ENCODE measurements around the gene ZNF76. TPM values are rescaled to one million over a fixed set of nuclear protein-coding genes. Genes with fewer than 3 reads are reported as not detected.

The ZNF76 gene
- total and polyA plus RNA-seq, 9 of the 15 experiments (the other 6 are each of a cell fraction or from before 2014, with no cell fraction given), result 1.2 to 17.8 (median 10.7) TPM

DNA sequence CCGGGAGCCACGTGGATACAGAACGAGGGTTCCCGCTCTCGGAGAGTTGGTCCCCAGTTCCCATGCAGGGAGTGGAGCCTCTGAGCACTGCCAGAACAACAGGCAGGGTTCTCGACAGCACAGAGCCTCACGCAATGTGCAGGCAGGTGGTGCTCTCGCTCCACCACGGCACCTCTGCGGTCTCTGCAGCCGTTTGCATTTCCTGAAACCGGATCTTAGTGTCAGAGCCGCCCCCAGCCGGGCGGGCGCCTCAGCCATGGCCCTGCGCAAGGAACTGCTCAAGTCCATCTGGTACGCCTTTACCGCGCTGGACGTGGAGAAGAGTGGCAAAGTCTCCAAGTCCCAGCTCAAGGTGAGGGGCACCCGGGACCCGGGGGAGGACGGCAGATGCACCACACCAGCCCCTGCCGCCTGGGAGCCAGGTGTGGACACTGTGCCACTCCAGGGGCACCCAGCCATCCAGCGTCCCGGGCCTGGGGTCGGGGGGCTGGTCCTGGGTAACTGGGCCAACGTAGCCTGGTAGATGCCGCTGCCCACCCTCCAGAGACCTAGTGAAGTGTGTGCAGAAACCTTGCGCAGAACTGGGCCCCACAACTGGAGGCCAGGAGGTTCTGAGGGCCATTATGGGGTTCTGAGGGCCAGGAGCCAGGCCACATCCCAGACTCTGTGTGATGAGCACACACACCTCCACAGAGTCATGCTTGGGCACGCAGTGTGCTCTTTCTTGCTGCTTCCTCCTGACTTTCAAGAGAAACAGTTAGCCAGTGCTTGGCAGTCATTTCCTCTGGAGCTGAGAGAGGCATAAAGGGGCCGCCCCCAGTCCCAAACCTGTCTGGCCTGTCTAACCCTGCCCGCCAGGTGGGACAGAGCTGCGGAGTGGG lies 38.3 kb downstream of the ZNF76 start, which contains the start of gene DEF6 (continued):
- TF ChIP-seq, protein P1, sequence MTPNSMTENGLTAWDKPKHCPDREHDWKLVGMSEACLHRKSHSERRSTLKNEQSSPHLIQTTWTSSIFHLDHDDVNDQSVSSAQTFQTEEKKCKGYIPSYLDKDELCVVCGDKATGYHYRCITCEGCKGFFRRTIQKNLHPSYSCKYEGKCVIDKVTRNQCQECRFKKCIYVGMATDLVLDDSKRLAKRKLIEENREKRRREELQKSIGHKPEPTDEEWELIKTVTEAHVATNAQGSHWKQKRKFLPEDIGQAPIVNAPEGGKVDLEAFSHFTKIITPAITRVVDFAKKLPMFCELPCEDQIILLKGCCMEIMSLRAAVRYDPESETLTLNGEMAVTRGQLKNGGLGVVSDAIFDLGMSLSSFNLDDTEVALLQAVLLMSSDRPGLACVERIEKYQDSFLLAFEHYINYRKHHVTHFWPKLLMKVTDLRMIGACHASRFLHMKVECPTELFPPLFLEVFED (CRISPR knock-in tag; conservative IDR thresholded peaks at IDR 0.05), result no peak
- TF ChIP-seq MAFF (IDR thresholded peaks at IDR 0.05; ENCODE audit: low read length) (no peak), MTA2 (IDR thresholded peaks at IDR 0.05; ENCODE audit: low read depth) (no peak), SRF (CRISPR knock-in tag; IDR thresholded peaks at IDR 0.05) (peak in 1 of 2 experiments; percentile 67; a peak in 1 of 4 replicates), ZNF347 (CRISPR knock-in tag; IDR thresholded peaks at IDR 0.05; ENCODE audit: low read depth) (no peak), ZC3H8 (IDR thresholded peaks at IDR 0.05) (no peak), ZC3H4 (CRISPR knock-in tag; IDR thresholded peaks at IDR 0.05; ENCODE audit: borderline replicate concordance) (no peak), ZNF780A (CRISPR knock-in tag; IDR thresholded peaks at IDR 0.05) (no peak)
- TF ChIP-seq, protein P2, sequence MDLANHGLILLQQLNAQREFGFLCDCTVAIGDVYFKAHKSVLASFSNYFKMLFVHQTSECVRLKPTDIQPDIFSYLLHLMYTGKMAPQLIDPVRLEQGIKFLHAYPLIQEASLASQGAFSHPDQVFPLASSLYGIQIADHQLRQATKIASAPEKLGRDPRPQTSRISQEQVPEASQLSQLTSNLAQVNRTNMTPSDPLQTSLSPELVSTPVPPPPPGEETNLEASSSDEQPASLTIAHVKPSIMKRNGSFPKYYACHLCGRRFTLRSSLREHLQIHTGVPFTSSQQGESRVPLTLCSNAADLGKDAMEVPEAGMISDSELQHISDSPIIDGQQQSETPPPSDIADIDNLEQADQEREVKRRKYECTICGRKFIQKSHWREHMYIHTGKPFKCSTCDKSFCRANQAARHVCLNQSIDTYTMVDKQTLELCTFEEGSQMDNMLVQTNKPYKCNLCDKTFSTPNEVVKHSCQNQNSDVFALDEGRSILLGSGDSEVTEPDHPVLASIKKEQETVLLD (IDR thresholded peaks at IDR 0.05), result peak; percentile 87
- TF ChIP-seq, protein P3, sequence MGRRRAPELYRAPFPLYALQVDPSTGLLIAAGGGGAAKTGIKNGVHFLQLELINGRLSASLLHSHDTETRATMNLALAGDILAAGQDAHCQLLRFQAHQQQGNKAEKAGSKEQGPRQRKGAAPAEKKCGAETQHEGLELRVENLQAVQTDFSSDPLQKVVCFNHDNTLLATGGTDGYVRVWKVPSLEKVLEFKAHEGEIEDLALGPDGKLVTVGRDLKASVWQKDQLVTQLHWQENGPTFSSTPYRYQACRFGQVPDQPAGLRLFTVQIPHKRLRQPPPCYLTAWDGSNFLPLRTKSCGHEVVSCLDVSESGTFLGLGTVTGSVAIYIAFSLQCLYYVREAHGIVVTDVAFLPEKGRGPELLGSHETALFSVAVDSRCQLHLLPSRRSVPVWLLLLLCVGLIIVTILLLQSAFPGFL (CRISPR knock-in tag; IDR thresholded peaks at IDR 0.05), result peak; percentile 58; the same call in 1 of the 2 replicates
- TF ChIP-seq, protein P4, sequence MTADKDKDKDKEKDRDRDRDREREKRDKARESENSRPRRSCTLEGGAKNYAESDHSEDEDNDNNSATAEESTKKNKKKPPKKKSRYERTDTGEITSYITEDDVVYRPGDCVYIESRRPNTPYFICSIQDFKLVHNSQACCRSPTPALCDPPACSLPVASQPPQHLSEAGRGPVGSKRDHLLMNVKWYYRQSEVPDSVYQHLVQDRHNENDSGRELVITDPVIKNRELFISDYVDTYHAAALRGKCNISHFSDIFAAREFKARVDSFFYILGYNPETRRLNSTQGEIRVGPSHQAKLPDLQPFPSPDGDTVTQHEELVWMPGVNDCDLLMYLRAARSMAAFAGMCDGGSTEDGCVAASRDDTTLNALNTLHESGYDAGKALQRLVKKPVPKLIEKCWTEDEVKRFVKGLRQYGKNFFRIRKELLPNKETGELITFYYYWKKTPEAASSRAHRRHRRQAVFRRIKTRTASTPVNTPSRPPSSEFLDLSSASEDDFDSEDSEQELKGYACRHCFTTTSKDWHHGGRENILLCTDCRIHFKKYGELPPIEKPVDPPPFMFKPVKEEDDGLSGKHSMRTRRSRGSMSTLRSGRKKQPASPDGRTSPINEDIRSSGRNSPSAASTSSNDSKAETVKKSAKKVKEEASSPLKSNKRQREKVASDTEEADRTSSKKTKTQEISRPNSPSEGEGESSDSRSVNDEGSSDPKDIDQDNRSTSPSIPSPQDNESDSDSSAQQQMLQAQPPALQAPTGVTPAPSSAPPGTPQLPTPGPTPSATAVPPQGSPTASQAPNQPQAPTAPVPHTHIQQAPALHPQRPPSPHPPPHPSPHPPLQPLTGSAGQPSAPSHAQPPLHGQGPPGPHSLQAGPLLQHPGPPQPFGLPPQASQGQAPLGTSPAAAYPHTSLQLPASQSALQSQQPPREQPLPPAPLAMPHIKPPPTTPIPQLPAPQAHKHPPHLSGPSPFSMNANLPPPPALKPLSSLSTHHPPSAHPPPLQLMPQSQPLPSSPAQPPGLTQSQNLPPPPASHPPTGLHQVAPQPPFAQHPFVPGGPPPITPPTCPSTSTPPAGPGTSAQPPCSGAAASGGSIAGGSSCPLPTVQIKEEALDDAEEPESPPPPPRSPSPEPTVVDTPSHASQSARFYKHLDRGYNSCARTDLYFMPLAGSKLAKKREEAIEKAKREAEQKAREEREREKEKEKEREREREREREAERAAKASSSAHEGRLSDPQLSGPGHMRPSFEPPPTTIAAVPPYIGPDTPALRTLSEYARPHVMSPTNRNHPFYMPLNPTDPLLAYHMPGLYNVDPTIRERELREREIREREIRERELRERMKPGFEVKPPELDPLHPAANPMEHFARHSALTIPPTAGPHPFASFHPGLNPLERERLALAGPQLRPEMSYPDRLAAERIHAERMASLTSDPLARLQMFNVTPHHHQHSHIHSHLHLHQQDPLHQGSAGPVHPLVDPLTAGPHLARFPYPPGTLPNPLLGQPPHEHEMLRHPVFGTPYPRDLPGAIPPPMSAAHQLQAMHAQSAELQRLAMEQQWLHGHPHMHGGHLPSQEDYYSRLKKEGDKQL (CRISPR knock-in tag; IDR thresholded peaks at IDR 0.05; ENCODE audit: borderline replicate concordance), result no peak; the same call in 1 of the 2 replicates
- TF ChIP-seq, protein P5, sequence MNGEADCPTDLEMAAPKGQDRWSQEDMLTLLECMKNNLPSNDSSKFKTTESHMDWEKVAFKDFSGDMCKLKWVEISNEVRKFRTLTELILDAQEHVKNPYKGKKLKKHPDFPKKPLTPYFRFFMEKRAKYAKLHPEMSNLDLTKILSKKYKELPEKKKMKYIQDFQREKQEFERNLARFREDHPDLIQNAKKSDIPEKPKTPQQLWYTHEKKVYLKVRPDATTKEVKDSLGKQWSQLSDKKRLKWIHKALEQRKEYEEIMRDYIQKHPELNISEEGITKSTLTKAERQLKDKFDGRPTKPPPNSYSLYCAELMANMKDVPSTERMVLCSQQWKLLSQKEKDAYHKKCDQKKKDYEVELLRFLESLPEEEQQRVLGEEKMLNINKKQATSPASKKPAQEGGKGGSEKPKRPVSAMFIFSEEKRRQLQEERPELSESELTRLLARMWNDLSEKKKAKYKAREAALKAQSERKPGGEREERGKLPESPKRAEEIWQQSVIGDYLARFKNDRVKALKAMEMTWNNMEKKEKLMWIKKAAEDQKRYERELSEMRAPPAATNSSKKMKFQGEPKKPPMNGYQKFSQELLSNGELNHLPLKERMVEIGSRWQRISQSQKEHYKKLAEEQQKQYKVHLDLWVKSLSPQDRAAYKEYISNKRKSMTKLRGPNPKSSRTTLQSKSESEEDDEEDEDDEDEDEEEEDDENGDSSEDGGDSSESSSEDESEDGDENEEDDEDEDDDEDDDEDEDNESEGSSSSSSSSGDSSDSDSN (IDR thresholded peaks at IDR 0.05; ENCODE audit: borderline replicate concordance in 1 of 2, low read depth in 2 of 2, low read length in 2 of 2), result peak in 1 of 2 experiments; percentile 83; a peak in 1 of 4 replicates
- TF ChIP-seq, protein P6, sequence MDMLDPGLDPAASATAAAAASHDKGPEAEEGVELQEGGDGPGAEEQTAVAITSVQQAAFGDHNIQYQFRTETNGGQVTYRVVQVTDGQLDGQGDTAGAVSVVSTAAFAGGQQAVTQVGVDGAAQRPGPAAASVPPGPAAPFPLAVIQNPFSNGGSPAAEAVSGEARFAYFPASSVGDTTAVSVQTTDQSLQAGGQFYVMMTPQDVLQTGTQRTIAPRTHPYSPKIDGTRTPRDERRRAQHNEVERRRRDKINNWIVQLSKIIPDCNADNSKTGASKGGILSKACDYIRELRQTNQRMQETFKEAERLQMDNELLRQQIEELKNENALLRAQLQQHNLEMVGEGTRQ (CRISPR knock-in tag; IDR thresholded peaks at IDR 0.05), result no peak

All from K562 (cell line).